GM19438 (cell line): ENCODE results near the gene MRPS34.
"Not testable (repeated sequence)": the region's sequence is repeated elsewhere in the genome, so short reads cannot be mapped to it uniquely, and the experiment has no call there.

Experiments used
- ATAC-seq: cut with Tn5 transposase; IDR thresholded peaks from one replicate; pipeline ENCODE4 v1.9.1; 2021; ENCODE audit warnings: low read depth; ENCODE audit not compliant: unreplicated experiment

MRPS34 gene

GRCh38 chr16:1757714-1758461 lies 15.0 kb downstream of the MRPS34 start:
- no peak for ATAC-seq

GRCh38 chr16:1754204-1754603 lies 18.7 kb downstream of the MRPS34 start:
- no peak for ATAC-seq

GRCh38 chr16:1752853-1753252 lies 20.1 kb downstream of the MRPS34 start:
- no peak for ATAC-seq

GRCh38 chr16:1751946-1752345 lies 21.0 kb downstream of the MRPS34 start:
- no peak for ATAC-seq

- ATAC-seq, result no peak
Observed at GRCh38 chr16:1749152-1750117, 23.5 kb downstream of the MRPS34 start.

- ATAC-seq, result no peak
Observed at GRCh38 chr16:1747934-1748333, 25.0 kb downstream of the MRPS34 start.

GRCh38 chr16:1746693-1747195 lies 26.2 kb downstream of the MRPS34 start:
- ATAC-seq, result no peak

GRCh38 chr16:1745900-1746692 lies 26.8 kb downstream of the MRPS34 start:
- no peak for ATAC-seq

GRCh38 chr16:1745181-1745899 lies 27.6 kb downstream of the MRPS34 start:
- no peak for ATAC-seq

- no peak for ATAC-seq
Observed at GRCh38 chr16:1744338-1744840, 28.5 kb downstream of the MRPS34 start.

GRCh38 chr16:1743376-1744337 lies 29.3 kb downstream of the MRPS34 start:
- no peak for ATAC-seq

GRCh38 chr16:1741553-1742165 lies 31.3 kb downstream of the MRPS34 start:
- no peak for ATAC-seq

GRCh38 chr16:1740781-1741490 lies 32.0 kb downstream of the MRPS34 start:
- ATAC-seq, result no peak

- ATAC-seq, result no peak
Observed at GRCh38 chr16:1740234-1740633, 32.7 kb downstream of the MRPS34 start.

- ATAC-seq, result no peak
Observed at GRCh38 chr16:1734816-1735215, 38.1 kb downstream of the MRPS34 start.

- ATAC-seq, result no peak
Observed at GRCh38 chr16:1734123-1734522, 38.8 kb downstream of the MRPS34 start.

GRCh38 chr16:1732551-1732987 lies 40.4 kb downstream of the MRPS34 start:
- ATAC-seq, result not testable (repeated sequence)
